Measurements from ENCODE around the gene ZDHHC1. TPM values are rescaled to one million over a fixed set of nuclear protein-coding genes. Genes with fewer than 3 reads are reported as not detected.

The ZDHHC1 gene
- total and polyA plus RNA-seq, 2 of the 13 experiments (the other 11 are each of a cell fraction or from before 2014, with no cell fraction given): 0.51 to 1.1 TPM

DNA sequence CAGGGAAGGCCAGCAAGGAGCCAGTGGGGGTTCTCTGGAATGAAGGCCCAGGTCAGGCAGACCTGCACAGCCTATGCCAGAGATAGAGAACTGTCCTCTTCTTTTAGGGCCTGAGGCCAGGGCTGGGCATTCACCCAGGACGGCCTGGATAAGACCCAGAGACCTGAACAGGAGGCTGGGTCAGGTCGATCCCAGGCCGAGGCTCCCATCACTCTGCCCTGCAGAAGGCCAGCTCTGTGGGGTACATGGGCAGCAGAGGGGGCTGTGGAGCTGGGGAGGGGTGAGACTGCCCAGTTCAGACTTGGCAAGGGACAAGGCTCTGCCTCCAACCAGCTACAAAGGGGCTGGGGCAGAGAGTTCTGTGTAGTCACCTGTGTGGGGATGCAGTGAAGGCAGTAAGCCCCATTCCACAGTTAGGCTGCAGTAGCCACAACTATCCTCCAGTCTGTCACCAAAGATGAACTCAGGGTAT is 29.2 kb upstream of the ZDHHC1 start (continued):
- TF ChIP-seq ZFP90 (CRISPR knock-in tag; IDR thresholded peaks at IDR 0.05; ENCODE audit: borderline replicate concordance) (no peak), HNRNPLL (IDR thresholded peaks at IDR 0.05; ENCODE audit: low read depth, low read length, poor library complexity, severe bottlenecking) (no peak), ZNF333 (CRISPR knock-in tag; IDR thresholded peaks at IDR 0.05; ENCODE audit: borderline replicate concordance) (no peak), SYNCRIP (IDR thresholded peaks at IDR 0.05; ENCODE audit: insufficient read depth, low read depth, low read length) (no peak), TOPORS (CRISPR knock-in tag; IDR thresholded peaks at IDR 0.05) (no peak), ZNF564 (CRISPR knock-in tag; IDR thresholded peaks at IDR 0.05) (no peak), RAD21 (CRISPR knock-in tag; IDR thresholded peaks at IDR 0.05) (peak; percentile 26; the same call in 1 of the 2 replicates), NONO (IDR thresholded peaks at IDR 0.05) (no peak), NONO (CRISPR knock-in tag; conservative IDR thresholded peaks at IDR 0.05) (0 out of 2 replicates have a peak, but pooled peaks have one; percentile 18), ZNF776 (CRISPR knock-in tag; IDR thresholded peaks at IDR 0.05) (no peak), ZNF558 (CRISPR knock-in tag; IDR thresholded peaks at IDR 0.05; ENCODE audit: borderline replicate concordance) (no peak), SNRNP70 (IDR thresholded peaks at IDR 0.05; ENCODE audit: low read depth, low read length) (no peak), ZNF232 (CRISPR knock-in tag; IDR thresholded peaks at IDR 0.05; ENCODE audit: borderline replicate concordance) (0 out of 2 replicates have a peak, but pooled peaks have one; percentile 12)
- TF ChIP-seq, protein P1, sequence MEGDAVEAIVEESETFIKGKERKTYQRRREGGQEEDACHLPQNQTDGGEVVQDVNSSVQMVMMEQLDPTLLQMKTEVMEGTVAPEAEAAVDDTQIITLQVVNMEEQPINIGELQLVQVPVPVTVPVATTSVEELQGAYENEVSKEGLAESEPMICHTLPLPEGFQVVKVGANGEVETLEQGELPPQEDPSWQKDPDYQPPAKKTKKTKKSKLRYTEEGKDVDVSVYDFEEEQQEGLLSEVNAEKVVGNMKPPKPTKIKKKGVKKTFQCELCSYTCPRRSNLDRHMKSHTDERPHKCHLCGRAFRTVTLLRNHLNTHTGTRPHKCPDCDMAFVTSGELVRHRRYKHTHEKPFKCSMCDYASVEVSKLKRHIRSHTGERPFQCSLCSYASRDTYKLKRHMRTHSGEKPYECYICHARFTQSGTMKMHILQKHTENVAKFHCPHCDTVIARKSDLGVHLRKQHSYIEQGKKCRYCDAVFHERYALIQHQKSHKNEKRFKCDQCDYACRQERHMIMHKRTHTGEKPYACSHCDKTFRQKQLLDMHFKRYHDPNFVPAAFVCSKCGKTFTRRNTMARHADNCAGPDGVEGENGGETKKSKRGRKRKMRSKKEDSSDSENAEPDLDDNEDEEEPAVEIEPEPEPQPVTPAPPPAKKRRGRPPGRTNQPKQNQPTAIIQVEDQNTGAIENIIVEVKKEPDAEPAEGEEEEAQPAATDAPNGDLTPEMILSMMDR (CRISPR knock-in tag; IDR thresholded peaks at IDR 0.05): peak; percentile 67
- TF ChIP-seq, protein P2, sequence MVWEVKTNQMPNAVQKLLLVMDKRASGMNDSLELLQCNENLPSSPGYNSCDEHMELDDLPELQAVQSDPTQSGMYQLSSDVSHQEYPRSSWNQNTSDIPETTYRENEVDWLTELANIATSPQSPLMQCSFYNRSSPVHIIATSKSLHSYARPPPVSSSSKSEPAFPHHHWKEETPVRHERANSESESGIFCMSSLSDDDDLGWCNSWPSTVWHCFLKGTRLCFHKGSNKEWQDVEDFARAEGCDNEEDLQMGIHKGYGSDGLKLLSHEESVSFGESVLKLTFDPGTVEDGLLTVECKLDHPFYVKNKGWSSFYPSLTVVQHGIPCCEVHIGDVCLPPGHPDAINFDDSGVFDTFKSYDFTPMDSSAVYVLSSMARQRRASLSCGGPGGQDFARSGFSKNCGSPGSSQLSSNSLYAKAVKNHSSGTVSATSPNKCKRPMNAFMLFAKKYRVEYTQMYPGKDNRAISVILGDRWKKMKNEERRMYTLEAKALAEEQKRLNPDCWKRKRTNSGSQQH (CRISPR knock-in tag; IDR thresholded peaks at IDR 0.05; ENCODE audit: low read depth): no peak
- TF ChIP-seq, protein P3, sequence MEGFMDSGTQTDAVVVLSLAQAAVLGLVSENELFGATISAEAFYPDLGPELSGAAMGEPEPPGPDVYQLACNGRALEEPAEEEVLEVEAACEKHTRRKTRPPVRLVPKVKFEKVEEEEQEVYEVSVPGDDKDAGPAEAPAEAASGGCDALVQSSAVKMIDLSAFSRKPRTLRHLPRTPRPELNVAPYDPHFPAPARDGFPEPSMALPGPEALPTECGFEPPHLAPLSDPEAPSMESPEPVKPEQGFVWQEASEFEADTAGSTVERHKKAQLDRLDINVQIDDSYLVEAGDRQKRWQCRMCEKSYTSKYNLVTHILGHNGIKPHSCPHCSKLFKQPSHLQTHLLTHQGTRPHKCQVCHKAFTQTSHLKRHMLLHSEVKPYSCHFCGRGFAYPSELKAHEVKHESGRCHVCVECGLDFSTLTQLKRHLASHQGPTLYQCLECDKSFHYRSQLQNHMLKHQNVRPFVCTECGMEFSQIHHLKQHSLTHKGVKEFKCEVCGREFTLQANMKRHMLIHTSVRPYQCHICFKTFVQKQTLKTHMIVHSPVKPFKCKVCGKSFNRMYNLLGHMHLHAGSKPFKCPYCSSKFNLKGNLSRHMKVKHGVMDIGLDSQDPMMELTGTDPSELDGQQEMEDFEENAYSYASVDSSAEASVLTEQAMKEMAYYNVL (CRISPR knock-in tag; IDR thresholded peaks at IDR 0.05; ENCODE audit: borderline replicate concordance): no peak
- TF ChIP-seq, protein P4, sequence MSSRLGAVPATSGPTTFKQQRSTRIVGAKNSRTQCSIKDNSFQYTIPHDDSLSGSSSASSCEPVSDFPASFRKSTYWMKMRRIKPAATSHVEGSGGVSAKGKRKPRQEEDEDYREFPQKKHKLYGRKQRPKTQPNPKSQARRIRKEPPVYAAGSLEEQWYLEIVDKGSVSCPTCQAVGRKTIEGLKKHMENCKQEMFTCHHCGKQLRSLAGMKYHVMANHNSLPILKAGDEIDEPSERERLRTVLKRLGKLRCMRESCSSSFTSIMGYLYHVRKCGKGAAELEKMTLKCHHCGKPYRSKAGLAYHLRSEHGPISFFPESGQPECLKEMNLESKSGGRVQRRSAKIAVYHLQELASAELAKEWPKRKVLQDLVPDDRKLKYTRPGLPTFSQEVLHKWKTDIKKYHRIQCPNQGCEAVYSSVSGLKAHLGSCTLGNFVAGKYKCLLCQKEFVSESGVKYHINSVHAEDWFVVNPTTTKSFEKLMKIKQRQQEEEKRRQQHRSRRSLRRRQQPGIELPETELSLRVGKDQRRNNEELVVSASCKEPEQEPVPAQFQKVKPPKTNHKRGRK (CRISPR knock-in tag; IDR thresholded peaks at IDR 0.05): 0 out of 2 replicates have a peak, but pooled peaks have one; percentile 11
- TF ChIP-seq, protein P5, sequence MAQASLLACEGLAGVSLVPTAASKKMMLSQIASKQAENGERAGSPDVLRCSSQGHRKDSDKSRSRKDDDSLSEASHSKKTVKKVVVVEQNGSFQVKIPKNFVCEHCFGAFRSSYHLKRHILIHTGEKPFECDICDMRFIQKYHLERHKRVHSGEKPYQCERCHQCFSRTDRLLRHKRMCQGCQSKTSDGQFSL (CRISPR knock-in tag; IDR thresholded peaks at IDR 0.05): peak; percentile 46; the same call in 1 of the 2 replicates

Measured in HepG2 (cell line).